SK-N-SH (cell line): ENCODE results near the gene USP48.

ENCODE experiments used
- CTCF ChIP-seq: fragments of 200-600 bp; sonication (generic); IDR thresholded peaks from 2 replicates; pipeline ENCODE4 v1.6.1; 2017; ENCODE audit warnings: antibody characterized with exemption, mild to moderate bottlenecking, moderate library complexity
- EP300 ChIP-seq, 2 experiments: IDR thresholded peaks; 2 replicates each; pipeline versions ENCODE4 v1.4.0 to v1.6.1; 2012; ENCODE audit warnings: borderline replicate concordance in 1 of 2, low read depth in 1 of 2, low read length in 1 of 2
- IRF3 ChIP-seq: fragments of 150-350 bp; IDR thresholded peaks from 2 replicates; pipeline ENCODE4 v1.6.1; 2016; ENCODE audit warnings: mild to moderate bottlenecking, low read depth, low read length
- RFX5 ChIP-seq: IDR thresholded peaks from 2 replicates; pipeline ENCODE4 v1.6.1; 2012; ENCODE audit warnings: mild to moderate bottlenecking, improper control_type of control experiment, low read length
- TAF1 ChIP-seq: IDR thresholded peaks from 2 replicates; pipeline ENCODE4 v1.6.1; 2012; ENCODE audit warnings: low read depth, mild to moderate bottlenecking, low read length, moderate library complexity, borderline replicate concordance

GRCh38 chr1:21653744-21654100 lies 129.2 kb downstream of the USP48 start:
- TF ChIP-seq IRF3 (no peak), CTCF (no peak), EP300 (IDR thresholded peaks at IDR 0.05; ENCODE audit: borderline replicate concordance in 1 of 2, low read depth in 1 of 2, low read length in 1 of 2) (no peak), TAF1 (no peak), RFX5 (no peak)
